ENCODE measurements around the gene FAM170B.

Gene FAM170B

DNA sequence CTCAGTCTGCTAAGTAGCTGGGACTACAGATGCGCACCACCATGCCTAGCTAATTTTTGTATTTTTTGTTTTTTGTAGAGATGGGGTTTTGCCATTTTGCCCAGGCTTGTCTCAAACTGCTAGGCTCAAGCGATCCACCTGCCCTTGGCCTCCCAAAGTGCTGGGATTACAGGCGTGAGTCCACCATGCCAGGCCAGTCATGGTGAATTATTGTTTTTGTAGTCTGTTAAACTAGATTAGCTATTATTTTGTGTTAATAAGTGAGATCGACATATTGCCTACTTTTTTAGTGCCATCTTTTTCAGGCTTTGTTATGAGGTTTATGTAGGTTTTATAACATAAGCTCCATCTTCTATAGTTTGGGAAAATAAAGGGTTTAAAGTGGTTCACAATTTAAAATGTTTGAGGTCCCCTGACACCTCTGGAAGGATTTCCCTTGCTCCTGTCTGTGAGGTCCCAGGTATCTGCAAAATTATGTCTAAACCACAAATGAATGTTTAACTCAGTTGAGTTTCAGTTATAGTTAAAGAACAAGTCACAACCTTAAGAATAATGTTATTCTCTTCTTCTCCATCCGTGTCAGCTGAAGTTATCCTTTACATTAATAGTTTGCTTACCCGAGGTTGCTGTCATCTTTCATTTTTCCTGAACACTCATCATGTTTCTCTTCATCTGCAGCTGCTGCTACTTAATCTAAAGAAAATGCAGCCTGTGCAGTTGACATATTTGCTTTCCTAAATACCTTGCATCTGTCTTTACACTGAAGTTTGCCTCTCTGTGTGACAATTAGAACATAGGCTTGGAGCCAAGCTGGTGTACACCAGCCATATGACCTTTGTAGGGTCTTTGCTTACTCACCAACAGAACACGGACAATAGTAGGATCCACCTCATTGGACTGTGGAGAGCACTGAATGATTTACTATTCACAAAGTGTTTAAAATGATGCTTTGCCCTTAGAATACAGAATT, 9.6 kb downstream of the FAM170B start:
- no peak for DNase-seq (ENCODE audit: low read depth in 2 of 2)

DNA sequence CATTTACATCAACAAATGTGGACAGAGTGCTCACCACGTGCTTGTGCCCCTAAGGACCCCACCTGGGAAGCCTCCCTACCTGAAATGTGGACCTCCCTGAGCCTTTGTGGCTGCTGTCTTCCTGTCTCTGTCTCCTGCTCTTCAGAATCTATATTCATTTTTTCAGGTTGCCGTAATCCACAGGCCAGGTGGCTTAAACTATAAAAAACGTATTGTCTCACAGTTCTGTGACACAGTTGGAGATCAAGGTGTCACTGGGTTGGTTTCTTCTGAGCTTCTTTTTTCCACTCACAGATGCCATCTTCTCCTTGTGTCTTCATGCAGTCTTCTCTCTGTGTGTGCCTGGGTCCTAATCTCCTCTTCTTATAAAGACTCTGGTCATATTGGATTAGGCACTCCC, 12.9 kb downstream of the FAM170B start:
- no peak for DNase-seq (ENCODE audit: low read depth in 2 of 2)

GRCh38 chr10:49119746-49120145, 14.1 kb downstream of the FAM170B start:
- DNase-seq (ENCODE audit: low read depth in 2 of 2), result no peak

DNA sequence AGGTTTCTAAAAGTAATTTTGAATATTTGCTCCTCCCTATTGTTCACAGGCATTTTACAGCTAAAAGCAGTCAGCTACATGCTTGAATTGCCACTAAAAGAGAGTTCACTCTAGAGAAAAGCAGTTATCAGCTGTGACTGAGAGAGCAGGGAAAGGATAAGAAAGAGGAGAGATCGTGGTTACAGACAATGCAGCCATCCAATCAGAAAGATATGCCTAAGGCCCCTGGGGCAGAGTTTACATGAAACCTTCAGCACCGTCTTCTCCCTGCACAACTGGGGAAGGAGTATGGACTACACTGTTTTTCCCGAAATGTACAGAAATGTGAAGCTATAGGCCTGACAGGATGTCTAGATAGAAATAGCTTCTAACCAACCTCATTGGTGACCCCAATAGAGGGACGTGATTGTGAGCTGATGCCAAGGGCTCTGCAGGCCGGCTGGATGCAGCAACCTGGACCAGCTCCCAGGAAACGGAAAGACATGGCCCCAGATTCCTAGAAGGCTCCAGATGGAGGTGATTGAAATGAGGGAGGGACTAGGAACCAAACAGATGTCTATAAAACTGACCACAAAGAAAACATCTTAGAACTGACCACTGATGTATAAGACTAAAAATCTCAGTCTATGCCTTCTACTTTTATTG, 15.3 kb downstream of the FAM170B start:
- no peak for DNase-seq (ENCODE audit: low read depth in 2 of 2)

DNA sequence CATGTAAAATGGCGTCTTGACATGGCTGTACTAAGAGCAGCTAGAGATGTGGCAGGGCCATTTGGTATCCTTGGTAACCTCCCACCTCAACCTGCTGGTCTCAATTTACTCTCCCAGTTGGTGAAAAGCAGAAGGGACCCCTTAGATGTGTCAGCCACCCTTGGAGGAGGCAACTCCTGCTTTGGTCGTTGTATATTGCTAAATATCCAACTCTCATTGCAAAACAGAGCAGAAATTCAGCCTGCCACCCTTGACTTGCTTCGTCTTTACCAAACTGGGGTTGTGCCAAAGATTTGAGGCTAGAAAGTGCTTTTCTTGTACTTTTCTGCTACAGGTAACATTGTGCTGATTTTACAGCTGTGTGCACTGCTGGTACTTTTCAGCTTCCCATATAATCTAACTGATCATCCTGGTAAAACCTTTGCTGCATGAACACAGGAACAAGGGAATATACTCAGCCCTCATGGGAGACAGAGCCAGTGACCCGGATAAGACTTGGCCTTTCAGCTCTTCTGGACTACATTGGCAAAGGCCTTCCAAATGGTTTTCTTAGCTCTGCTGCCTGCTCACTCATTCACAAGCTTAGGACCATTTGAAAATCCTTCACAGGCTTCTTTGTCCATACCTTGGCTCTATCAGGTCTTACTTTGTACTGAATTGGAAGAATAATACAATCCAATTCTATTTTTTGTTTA, 16.3 kb downstream of the FAM170B start:
- DNase-seq (ENCODE audit: low read depth in 2 of 2), result no peak

DNA sequence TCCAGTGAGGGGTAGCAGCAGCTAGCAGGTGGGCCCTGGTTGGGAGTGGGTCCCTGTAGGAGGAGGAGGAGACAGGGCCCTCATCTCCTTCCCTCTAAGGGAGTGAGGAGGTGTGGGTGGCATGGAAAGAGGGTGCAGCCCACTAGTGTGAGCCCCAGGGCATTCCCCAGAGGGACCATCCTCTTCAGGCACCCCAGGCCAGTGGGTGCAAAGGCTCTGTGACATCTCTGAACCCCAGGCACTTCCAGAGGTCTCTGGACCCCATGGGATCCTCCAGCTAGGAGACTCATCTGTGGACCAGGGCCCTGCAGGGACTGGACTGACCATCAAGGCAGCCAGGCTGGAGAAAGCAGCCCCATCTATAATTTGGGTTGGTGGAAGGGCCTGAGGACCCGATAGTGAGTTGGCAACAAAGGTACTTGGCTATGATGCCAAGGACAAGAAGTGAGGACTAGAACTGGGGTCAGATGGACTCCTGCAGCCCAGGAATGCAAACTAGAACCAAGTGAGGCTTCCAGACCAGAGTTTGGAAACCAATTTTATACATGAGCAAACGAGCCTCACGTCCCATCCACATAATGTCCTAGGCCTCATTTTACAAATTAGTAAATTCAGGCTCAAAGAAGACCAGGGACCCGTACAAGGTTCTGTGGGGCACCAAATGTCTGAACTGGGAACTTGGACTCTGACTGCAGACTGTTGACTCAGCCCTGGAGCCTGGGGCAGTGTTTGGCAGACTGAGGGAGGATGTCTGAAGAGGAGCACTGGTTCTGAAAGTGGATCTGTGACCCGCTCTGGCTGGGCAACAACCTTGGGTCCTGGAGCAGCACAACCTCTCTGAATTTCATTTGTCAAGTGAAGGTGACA, 17.1 kb downstream of the FAM170B start:
- DNase-seq (ENCODE audit: low read depth in 2 of 2), result no peak

GRCh38 chr10:49115796-49116508, 17.9 kb downstream of the FAM170B start:
- peak in 1 of 2 donors; percentile 8 for DNase-seq (ENCODE audit: low read depth in 2 of 2)

DNA sequence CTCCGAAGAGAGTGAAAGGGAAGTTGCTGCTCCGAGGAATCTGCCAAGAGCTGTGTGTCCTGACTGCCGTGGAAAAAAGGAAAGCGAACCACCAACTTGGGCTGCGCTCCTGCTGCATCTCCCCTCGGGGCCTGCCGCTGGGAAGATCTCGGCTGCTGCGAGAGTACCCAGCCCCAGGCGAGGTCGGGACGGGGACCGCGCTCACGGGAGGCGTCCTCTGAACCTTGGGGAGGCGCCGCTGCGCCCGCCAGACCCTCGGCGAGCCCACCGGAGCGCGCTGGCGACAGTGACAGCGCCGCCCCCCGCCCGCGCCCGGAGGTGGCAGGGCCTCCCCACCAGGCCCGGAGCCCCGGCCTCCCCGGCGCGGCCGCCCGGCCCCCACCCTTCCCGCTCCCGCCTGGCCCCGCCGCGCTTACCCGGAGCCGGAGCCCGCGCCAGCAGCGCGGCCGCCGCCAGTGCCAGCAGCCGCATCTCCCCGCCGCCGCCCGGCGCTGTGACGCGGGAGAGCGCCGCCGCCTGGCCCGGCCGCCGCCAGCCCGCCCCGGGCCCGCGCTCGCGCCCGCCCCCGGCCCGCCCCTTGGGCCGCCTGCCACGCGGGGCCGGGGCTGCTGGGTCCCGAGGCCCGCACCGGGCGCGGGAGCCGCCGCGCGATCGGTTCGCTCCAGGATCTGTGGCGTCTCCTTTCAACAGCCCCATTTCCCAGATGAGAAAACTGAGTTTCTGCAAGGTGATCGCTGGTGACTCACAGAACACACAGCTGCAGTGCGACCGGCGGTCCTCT, 18.6 kb downstream of the FAM170B start, which contains the start of gene VSTM4:
TSS of gene VSTM4 (minus strand) at position 508 of the 781 bp plus-strand sequence. CDS start at position 471, 37 bp downstream.
- no peak for DNase-seq (ENCODE audit: low read depth in 2 of 2)

- DNase-seq (ENCODE audit: low read depth in 2 of 2), result no peak
Measured at GRCh38 chr10:49114718-49115014, 19.2 kb downstream of the FAM170B start.

DNA sequence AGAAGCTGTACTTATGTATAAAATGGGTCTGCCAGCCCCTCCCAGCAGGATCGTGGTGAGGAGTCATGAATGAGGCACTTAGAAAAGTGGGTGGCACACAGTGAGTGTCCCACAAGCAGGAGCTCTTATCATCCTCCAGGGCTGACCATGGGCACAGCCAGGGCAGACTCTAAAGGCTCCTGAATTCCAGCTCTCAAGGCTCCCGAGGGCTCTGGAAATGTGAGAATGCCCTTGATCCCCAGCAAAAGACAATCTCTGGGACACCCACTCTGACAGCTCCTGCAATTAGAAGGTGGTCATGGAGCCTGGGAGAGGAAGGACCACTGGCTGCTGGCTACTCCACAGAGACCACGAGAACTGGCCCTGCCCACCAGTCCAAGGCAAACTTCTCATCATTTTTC, 20.1 kb downstream of the FAM170B start:
- no peak for DNase-seq (ENCODE audit: low read depth in 2 of 2)

- DNase-seq (ENCODE audit: low read depth in 2 of 2), result no peak
Measured at GRCh38 chr10:49112851-49113250, 21.0 kb downstream of the FAM170B start.

GRCh38 chr10:49112098-49112497, 21.7 kb downstream of the FAM170B start:
- no peak for DNase-seq (ENCODE audit: low read depth in 2 of 2)

DNA sequence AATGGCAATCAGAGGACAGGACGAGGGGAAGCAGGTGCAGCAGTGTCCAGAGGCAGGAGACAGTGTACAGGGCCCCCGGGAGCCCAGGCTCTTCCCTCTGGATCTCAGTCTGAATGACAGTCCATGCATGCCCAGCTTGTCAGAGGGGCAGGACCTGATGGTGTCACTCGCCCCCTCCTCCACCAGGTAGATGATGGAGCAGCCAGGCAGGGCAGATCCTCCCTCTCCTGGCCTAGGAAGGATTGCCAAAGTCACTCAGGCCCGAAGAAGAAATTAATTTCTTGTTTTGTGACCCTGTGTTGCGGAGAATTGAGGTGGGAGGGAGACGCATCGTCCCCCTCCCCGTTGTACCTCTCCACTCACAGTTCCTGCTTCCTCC, 22.5 kb downstream of the FAM170B start:
- DNase-seq (ENCODE audit: low read depth in 2 of 2), result no peak

DNA sequence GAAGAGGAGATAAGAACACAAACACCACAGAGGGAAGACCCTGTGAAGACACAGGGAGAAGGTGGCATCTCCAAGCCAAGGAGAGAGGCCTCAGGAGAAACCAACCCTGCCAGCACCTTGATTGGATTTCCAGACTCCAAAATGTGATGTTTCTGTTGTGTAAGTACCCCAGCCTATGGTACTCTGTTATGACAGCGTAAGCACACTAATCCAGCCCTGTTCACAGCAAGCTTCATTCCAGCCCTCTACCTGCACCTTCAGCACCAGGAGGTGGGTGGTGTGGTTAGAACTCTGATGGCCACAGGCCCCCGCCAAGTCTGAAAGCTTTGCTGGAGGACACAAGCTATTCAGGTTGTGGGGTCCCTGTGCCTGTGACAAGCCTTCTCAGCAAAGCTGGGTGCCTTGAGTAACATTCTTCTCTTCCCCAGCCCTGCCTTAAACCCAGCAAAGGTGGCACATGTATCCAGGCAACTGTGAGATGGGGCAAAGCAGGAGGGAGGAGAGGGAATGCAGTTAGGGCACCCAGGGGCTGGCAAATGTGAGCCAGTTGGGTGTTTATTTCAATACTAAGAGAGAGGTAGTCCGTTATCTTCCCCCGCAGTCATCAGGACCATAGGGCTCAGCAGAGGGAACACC, 23.0 kb downstream of the FAM170B start:
- no peak for DNase-seq (ENCODE audit: low read depth in 2 of 2)

- no peak for DNase-seq (ENCODE audit: low read depth in 2 of 2)
Measured at GRCh38 chr10:49109669-49110340, 24.0 kb downstream of the FAM170B start.

GRCh38 chr10:49108656-49109055, 25.2 kb downstream of the FAM170B start:
- DNase-seq (ENCODE audit: low read depth in 2 of 2), result no peak

GRCh38 chr10:49107887-49108267, 25.9 kb downstream of the FAM170B start:
- no peak for DNase-seq (ENCODE audit: low read depth in 2 of 2)

GRCh38 chr10:49107111-49107886, 26.5 kb downstream of the FAM170B start:
- DNase-seq (ENCODE audit: low read depth in 2 of 2), result no peak

Data from stimulated activated CD8-positive, alpha-beta memory T cell treated with anti-CD3 and anti-CD28 coated beads, Interleukin-15, amount 100 ng/mL, for 48 hours (primary cell).